DND-41 (cell line): ENCODE data around the gene NANOS3.

Experiments used
- EZH2 ChIP-seq: IDR thresholded peaks from 3 replicates; pipeline ENCODE4 v1.6.1; 2012; ENCODE audit warnings: borderline replicate concordance, low read depth, mild to moderate bottlenecking, moderate library complexity, low read length, inconsistent platforms; ENCODE audit not compliant: severe bottlenecking
- TF ChIP-seq, protein P1 (sequence below): IDR thresholded peaks from 2 replicates; pipeline ENCODE4 v1.5.1; 2012; ENCODE audit warnings: borderline replicate concordance, low read length, moderate library complexity, mild to moderate bottlenecking; ENCODE audit not compliant: poor library complexity, severe bottlenecking; ENCODE audit errors: extremely low read depth

DNA sequence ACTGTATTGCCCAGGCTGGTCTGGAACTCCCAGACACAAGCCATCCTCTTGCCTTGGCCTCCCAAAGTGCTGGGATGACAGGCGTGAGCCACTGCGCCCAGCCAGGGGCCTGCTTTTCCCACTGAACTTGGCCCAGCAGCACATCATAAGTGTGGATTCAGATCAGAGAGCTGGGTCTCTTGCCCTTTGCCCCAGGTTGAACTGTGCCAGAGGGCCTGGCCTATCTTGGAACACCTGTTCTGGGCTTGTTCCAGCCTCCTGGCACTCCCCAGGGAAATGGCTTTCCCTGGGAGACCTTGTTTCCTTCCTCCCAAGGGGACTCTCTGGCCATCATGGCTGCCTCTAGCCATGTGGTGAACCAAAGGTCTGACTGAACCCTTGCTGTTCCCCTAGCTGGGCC, 32.5 kb downstream of the NANOS3 start:
- no peak for TF ChIP-seq EZH2
- TF ChIP-seq, protein P1, sequence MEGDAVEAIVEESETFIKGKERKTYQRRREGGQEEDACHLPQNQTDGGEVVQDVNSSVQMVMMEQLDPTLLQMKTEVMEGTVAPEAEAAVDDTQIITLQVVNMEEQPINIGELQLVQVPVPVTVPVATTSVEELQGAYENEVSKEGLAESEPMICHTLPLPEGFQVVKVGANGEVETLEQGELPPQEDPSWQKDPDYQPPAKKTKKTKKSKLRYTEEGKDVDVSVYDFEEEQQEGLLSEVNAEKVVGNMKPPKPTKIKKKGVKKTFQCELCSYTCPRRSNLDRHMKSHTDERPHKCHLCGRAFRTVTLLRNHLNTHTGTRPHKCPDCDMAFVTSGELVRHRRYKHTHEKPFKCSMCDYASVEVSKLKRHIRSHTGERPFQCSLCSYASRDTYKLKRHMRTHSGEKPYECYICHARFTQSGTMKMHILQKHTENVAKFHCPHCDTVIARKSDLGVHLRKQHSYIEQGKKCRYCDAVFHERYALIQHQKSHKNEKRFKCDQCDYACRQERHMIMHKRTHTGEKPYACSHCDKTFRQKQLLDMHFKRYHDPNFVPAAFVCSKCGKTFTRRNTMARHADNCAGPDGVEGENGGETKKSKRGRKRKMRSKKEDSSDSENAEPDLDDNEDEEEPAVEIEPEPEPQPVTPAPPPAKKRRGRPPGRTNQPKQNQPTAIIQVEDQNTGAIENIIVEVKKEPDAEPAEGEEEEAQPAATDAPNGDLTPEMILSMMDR: no peak
